Ureter (tissue), 1 donor: ENCODE data around the gene PKNOX2. TPM values are rescaled to one million over a fixed set of nuclear protein-coding genes. Genes with fewer than 3 reads are reported as not detected.

Experiments used
- DNase-seq: peaks from one replicate; pipeline ENCODE4 v3.0.0-alpha.2; 2020; ENCODE audit warnings: low spot score
- total RNA-seq: library from RNA; stranded (reverse); gene quantifications from one replicate; pipeline ENCODE4 v1.2.4, GENCODE V29; 2023
- donor health status: DM: yes; HTN: yes; CAD: no.

The PKNOX2 gene
- total RNA-seq, 1 donor from 2014 or later = 7.3 TPM

GRCh38 chr11:125479137-125479536 lies 314.6 kb downstream of the PKNOX2 start:
- DNase-seq = no peak

GRCh38 chr11:125481531-125481930 lies 317.0 kb downstream of the PKNOX2 start:
- no peak for DNase-seq

Other genes starting within 250 kb of the PKNOX2 start
- not detected for gene HEPN1, start 245.5 kb upstream of the PKNOX2 start, total RNA-seq
- 0.68 TPM for gene HEPACAM, start 228.7 kb upstream of the PKNOX2 start, total RNA-seq
- gene CCDC15, start 210.5 kb upstream of the PKNOX2 start, total RNA-seq = 2.2 TPM
- gene SLC37A2, start 101.4 kb upstream of the PKNOX2 start, total RNA-seq = 46.5 TPM
- 33.8 TPM for gene TMEM218, start 53.1 kb upstream of the PKNOX2 start, total RNA-seq